Activated naive CD4-positive, alpha-beta T cell treated with anti-CD3 and anti-CD28 coated beads, Interleukin-2, amount 10 ng/mL, durations not matched to agents 7 days and 5 days (primary cell): ENCODE results near the gene C17orf50.

Source experiments
- CTCF ChIA-PET: fragments of 350-600 bp; sonication (Branson Sonifier 250); formaldehyde crosslinking; loops from one replicate; lab custom pipeline; 2021; ENCODE audit warnings: antibody characterized with exemption; lab: Charles Lee
- DNase-seq: peaks from one replicate; pipeline ENCODE4 v3.0.0-alpha.2; 2020
- H3K27ac Mint-ChIP-seq: one replicate; pipeline ENCODE4 v1.8.0; 2021; ENCODE audit warnings: mild to moderate bottlenecking, moderate library complexity, mixed read lengths
- H3K27me3 Mint-ChIP-seq: one replicate; pipeline ENCODE4 v1.8.0; 2021; ENCODE audit warnings: mild to moderate bottlenecking, mixed read lengths
- H3K36me3 Mint-ChIP-seq: one replicate; pipeline ENCODE4 v1.8.0; 2021; ENCODE audit warnings: mixed read lengths
- H3K4me1 Mint-ChIP-seq: one replicate; pipeline ENCODE4 v1.8.0; 2021; ENCODE audit warnings: mixed read lengths
- H3K4me3 Mint-ChIP-seq: one replicate; pipeline ENCODE4 v1.8.0; 2021; ENCODE audit warnings: mild to moderate bottlenecking, moderate library complexity, mixed read lengths
- H3K9me3 Mint-ChIP-seq: one replicate; pipeline ENCODE4 v1.8.0; 2021; ENCODE audit warnings: mixed read lengths

The C17orf50 gene

GRCh38 chr17:35768797-35769196, 8.1 kb downstream of the C17orf50 start:
- CTCF ChIA-PET, result interaction anchor here (0.6 to 11.7 kb wide), 3 partner anchors 31 to 230 kb away, joined by 3 to 219 read pairs (median 4); partner anchors contain the start of gene TAF15
- no peak overlapping the region for H3K4me3 Mint-ChIP-seq
- H3K27me3 Mint-ChIP-seq, result peaks cover 68% of the 10 kb centered on the region
- no peaks in the 10 kb centered on the region for H3K9me3 Mint-ChIP-seq
- H3K27ac Mint-ChIP-seq, result no peak overlapping the region
- no peak for DNase-seq
- peaks cover 11% of the 10 kb centered on the region for H3K4me1 Mint-ChIP-seq
- H3K36me3 Mint-ChIP-seq, result no peaks in the 10 kb centered on the region

GRCh38 chr17:35769895-35770486, 9.3 kb downstream of the C17orf50 start:
- Mint-ChIP-seq H3K4me1 (peaks cover 3% of the 10 kb centered on the region), H3K36me3 (no peaks in the 10 kb centered on the region), H3K4me3 (no peak overlapping the region), H3K9me3 (no peaks in the 10 kb centered on the region), H3K27ac (no peak overlapping the region), H3K27me3 (peaks cover 73% of the 10 kb centered on the region)
- CTCF ChIA-PET, result interaction anchor here (0.9 to 11.7 kb wide), 4 partner anchors 10 to 37 kb away, joined by 3 to 219 read pairs (median 4); partner anchors contain the start of gene TAF15
- no peak for DNase-seq

GRCh38 chr17:35773129-35773528, 12.4 kb downstream of the C17orf50 start:
- Mint-ChIP-seq H3K4me3 (no peak overlapping the region), H3K4me1 (no peaks in the 10 kb centered on the region), H3K27me3 (peaks cover 67% of the 10 kb centered on the region), H3K9me3 (no peaks in the 10 kb centered on the region), H3K36me3 (no peaks in the 10 kb centered on the region), H3K27ac (no peak overlapping the region)
- CTCF ChIA-PET, result interaction anchor here (2.9 to 11.7 kb wide), 2 partner anchors 9 to 34 kb away, joined by 13 to 219 read pairs; partner anchors contain the start of gene TAF15
- no peak for DNase-seq

GRCh38 chr17:35773679-35774425, 13.2 kb downstream of the C17orf50 start:
- DNase-seq, result no peak
- peaks cover 61% of the 10 kb centered on the region for H3K27me3 Mint-ChIP-seq
- CTCF ChIA-PET, result interaction anchor here (1.2 to 2.9 kb wide), 2 partner anchors 10 to 27 kb away, joined by 3 to 13 read pairs; no protein-coding TSS in a partner anchor
- no peaks in the 10 kb centered on the region for H3K9me3 Mint-ChIP-seq
- no peaks in the 10 kb centered on the region for H3K36me3 Mint-ChIP-seq
- H3K27ac Mint-ChIP-seq, result no peak overlapping the region
- no peaks in the 10 kb centered on the region for H3K4me1 Mint-ChIP-seq
- H3K4me3 Mint-ChIP-seq, result no peak overlapping the region

- Mint-ChIP-seq H3K4me3 (no peak overlapping the region), H3K9me3 (no peaks in the 10 kb centered on the region), H3K36me3 (no peaks in the 10 kb centered on the region), H3K4me1 (no peaks in the 10 kb centered on the region), H3K27me3 (peaks cover 62% of the 10 kb centered on the region), H3K27ac (no peak overlapping the region)
- CTCF ChIA-PET, result interaction anchor here (1.2 to 2.9 kb wide), 2 partner anchors 11 to 27 kb away, joined by 3 to 13 read pairs; no protein-coding TSS in a partner anchor
- no peak for DNase-seq
These were observed 13.8 kb downstream of the C17orf50 start for GRCh38 chr17:35774499-35774898.

- peaks cover 60% of the 10 kb centered on the region for H3K27me3 Mint-ChIP-seq
- H3K9me3 Mint-ChIP-seq, result no peaks in the 10 kb centered on the region
- no peak overlapping the region for H3K4me3 Mint-ChIP-seq
- no peaks in the 10 kb centered on the region for H3K4me1 Mint-ChIP-seq
- H3K27ac Mint-ChIP-seq, result no peak overlapping the region
- H3K36me3 Mint-ChIP-seq, result no peaks in the 10 kb centered on the region
- CTCF ChIA-PET, result interaction anchor here (2.9 kb wide), 1 partner anchor 11 kb away, joined by 13 read pairs; no protein-coding TSS in a partner anchor
- no peak for DNase-seq
These were observed 14.4 kb downstream of the C17orf50 start for GRCh38 chr17:35775039-35775438.

- H3K4me3 Mint-ChIP-seq, result no peak overlapping the region
- H3K4me1 Mint-ChIP-seq, result no peaks in the 10 kb centered on the region
- H3K36me3 Mint-ChIP-seq, result no peaks in the 10 kb centered on the region
- peaks cover 60% of the 10 kb centered on the region for H3K27me3 Mint-ChIP-seq
- no peak for DNase-seq
- H3K27ac Mint-ChIP-seq, result no peak overlapping the region
- CTCF ChIA-PET, result interaction anchor here (2.9 kb wide), 1 partner anchor 12 kb away, joined by 13 read pairs; no protein-coding TSS in a partner anchor
- no peaks in the 10 kb centered on the region for H3K9me3 Mint-ChIP-seq
These were observed 14.9 kb downstream of the C17orf50 start for GRCh38 chr17:35775583-35775982.

GRCh38 chr17:35778641-35779196, 18.0 kb downstream of the C17orf50 start:
- H3K36me3 Mint-ChIP-seq, result no peaks in the 10 kb centered on the region
- CTCF ChIA-PET, result interaction anchor here (1.4 kb wide), 1 partner anchor 26 kb away, joined by 6 read pairs; no protein-coding TSS in a partner anchor
- no peak for DNase-seq
- H3K9me3 Mint-ChIP-seq, result no peaks in the 10 kb centered on the region
- H3K4me3 Mint-ChIP-seq, result no peak overlapping the region
- peaks cover 56% of the 10 kb centered on the region for H3K27me3 Mint-ChIP-seq
- H3K27ac Mint-ChIP-seq, result no peak overlapping the region
- no peaks in the 10 kb centered on the region for H3K4me1 Mint-ChIP-seq

GRCh38 chr17:35780950-35781349, 20.3 kb downstream of the C17orf50 start:
- H3K27me3 Mint-ChIP-seq, result peaks cover 48% of the 10 kb centered on the region
- no peaks in the 10 kb centered on the region for H3K36me3 Mint-ChIP-seq
- DNase-seq, result no peak
- H3K27ac Mint-ChIP-seq, result no peak overlapping the region
- CTCF ChIA-PET, result interaction anchor here (1.3 kb wide), 1 partner anchor 168 kb away, joined by 4 read pairs; no protein-coding TSS in a partner anchor
- H3K4me1 Mint-ChIP-seq, result no peaks in the 10 kb centered on the region
- H3K9me3 Mint-ChIP-seq, result no peaks in the 10 kb centered on the region
- H3K4me3 Mint-ChIP-seq, result no peak overlapping the region

- Mint-ChIP-seq H3K9me3 (no peaks in the 10 kb centered on the region), H3K27ac (no peak overlapping the region)
- no peak for DNase-seq
These were observed 24.2 kb downstream of the C17orf50 start for GRCh38 chr17:35784895-35785294.

GRCh38 chr17:35786941-35787432, 26.3 kb downstream of the C17orf50 start:
- Mint-ChIP-seq H3K27me3 (peaks cover 58% of the 10 kb centered on the region), H3K4me3 (no peak overlapping the region), H3K9me3 (no peaks in the 10 kb centered on the region), H3K27ac (no peak overlapping the region), H3K36me3 (no peaks in the 10 kb centered on the region), H3K4me1 (peaks cover 9% of the 10 kb centered on the region)
- CTCF ChIA-PET, result no interaction called here
- no peak for DNase-seq

More at GRCh38 chr17:35784895-35785294, 24.2 kb downstream of the C17orf50 start:
- Mint-ChIP-seq H3K4me1 (peaks cover 9% of the 10 kb centered on the region), H3K4me3 (no peak overlapping the region), H3K27me3 (peaks cover 56% of the 10 kb centered on the region), H3K36me3 (no peaks in the 10 kb centered on the region)
- CTCF ChIA-PET, result interaction anchor here (1.2 to 2.1 kb wide), 3 partner anchors 12 to 37 kb away, joined by 3 to 8 read pairs (median 4); no protein-coding TSS in a partner anchor

GRCh38 chr17:35788477-35789368, 28.0 kb downstream of the C17orf50 start:
- Mint-ChIP-seq H3K9me3 (no peaks in the 10 kb centered on the region), H3K4me1 (peaks cover 9% of the 10 kb centered on the region), H3K27ac (no peak overlapping the region), H3K4me3 (no peak overlapping the region), H3K36me3 (no peaks in the 10 kb centered on the region), H3K27me3 (peaks cover 60% of the 10 kb centered on the region)
- DNase-seq, result no peak
- CTCF ChIA-PET, result interaction anchor here (1.1 to 2.4 kb wide), 4 partner anchors 15 to 25 kb away, joined by 3 to 7 read pairs (median 6); partner anchors contain the start of gene TAF15

GRCh38 chr17:35790841-35791240, 30.2 kb downstream of the C17orf50 start:
- Mint-ChIP-seq H3K27ac (no peak overlapping the region), H3K27me3 (peaks cover 67% of the 10 kb centered on the region), H3K9me3 (no peaks in the 10 kb centered on the region), H3K4me3 (no peak overlapping the region), H3K4me1 (peaks cover 19% of the 10 kb centered on the region), H3K36me3 (no peaks in the 10 kb centered on the region)
- DNase-seq, result no peak
- CTCF ChIA-PET, result interaction anchor here (2.7 kb wide), 1 partner anchor 26 kb away, joined by 10 read pairs; no protein-coding TSS in a partner anchor
